ENCODE data around the gene NLN. TPM values are rescaled to one million over a fixed set of nuclear protein-coding genes. Genes with fewer than 3 reads are reported as not detected.
"Not testable (repeated sequence)": the region's sequence is repeated elsewhere in the genome, so short reads cannot be mapped to it uniquely, and the experiment has no call there.

Gene NLN
- 14.8 TPM for total RNA-seq

DNA sequence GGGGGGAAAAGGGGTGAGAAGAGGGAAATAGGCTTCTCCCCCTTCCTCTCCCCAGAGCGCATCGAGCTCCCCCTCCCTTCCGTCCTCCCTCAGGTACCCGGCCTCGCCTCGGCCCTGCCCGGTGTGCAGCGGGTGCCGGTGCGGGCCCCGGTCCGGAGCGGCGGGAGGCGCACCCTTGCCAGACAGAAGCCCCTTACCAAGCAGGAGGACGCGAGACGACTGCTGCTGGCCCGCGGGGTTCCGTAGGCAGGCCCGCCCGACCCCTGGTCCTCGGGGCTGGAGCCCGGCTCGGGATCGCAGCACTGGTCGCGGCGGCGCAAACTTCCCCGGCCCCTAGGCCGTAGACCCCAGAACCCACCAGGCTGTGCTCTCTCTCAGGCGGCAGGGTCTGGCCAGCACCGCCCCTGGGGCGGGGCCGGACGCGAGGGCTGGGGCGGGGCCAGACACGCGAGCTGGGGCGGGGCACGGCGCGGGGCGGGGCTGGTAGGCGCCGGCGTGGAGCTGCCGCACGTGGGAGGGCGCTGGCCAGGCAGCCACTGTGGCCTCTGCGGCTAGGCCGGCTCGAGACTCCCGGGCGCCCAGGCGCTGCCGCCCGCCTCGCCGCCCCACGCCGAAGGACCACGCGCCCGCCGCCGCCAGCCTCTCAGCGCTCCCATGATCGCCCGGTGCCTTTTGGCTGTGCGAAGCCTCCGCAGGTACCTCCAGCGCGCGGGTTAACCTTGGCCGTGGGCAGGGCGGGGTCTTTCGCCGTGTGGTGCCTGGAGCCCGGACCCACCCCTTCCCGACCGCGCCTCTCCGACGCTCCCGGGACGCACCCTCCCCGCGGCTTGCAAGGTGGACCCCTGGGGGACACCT is at the start of gene NLN, which contains the start of gene SGTB:
NLN (plus strand) TSS at position 486 of the 855 bp plus-strand sequence; CDS start at position 655, 169 bp downstream.
SGTB (minus strand) TSS at position 390 of the 855 bp plus-strand sequence. CDS start 1,302 bp downstream, outside the sequence.
- DNase-seq (ENCODE audit: low spot score): peak; percentile 89

GRCh38 chr5:65672796-65673195 is 49.2 kb upstream of the NLN start:
- DNase-seq (ENCODE audit: low spot score): no peak

- DNase-seq (ENCODE audit: low spot score): no peak
Measured at GRCh38 chr5:65674749-65675148, 47.3 kb upstream of the NLN start.

GRCh38 chr5:65676056-65676455 is 45.9 kb upstream of the NLN start:
- DNase-seq (ENCODE audit: low spot score): not testable (repeated sequence)

DNA sequence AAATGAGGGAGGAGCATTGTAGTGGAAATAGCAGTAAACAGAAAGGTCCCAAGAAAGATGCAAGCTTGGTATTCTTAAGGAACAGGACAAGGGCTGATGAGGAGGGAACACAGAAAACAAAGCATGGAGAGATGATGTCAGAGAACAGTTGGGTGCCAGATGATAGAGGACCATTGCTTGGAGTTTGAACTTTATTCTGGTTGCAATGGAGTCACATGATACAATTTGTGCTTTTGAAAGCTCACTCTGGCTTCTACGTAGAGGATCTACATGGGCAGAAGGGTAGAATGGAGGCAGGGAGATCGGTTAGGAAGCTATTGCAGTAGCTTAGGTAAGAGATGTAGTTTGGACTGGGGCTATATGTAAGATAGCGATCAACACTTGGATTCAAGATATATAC is 39.9 kb upstream of the NLN start:
- no peak for DNase-seq (ENCODE audit: low spot score)

GRCh38 chr5:65693121-65693520 is 28.9 kb upstream of the NLN start:
- no peak for DNase-seq (ENCODE audit: low spot score)

DNA sequence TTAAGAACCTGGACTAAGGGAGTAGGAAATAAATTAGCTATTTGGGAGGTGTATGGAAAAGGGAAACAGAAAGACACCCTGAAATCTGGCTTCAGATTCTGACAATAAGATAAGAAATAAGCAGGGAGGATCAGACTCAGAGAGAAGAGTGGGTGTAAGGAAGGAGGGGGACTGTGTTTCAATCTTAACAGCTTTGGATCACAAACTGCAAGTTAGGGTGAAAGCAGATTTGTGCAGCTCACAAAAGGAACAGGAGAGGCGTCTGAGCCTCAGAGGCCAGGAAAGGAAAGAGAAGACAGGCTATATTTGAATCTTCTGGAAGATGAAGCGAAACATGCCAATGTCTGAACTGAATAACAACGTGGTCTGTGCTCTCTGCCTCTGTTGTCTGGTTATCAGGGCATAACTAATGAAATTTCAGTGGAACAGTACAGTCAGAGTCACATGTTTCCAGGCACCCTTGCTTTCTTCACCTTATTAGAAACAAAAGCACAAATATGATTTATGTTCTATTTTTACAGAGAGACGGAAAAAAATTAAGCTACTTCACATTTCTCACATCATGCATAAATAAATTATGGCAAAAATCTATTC is 26.7 kb upstream of the NLN start:
- DNase-seq (ENCODE audit: low spot score): no peak

- no peak for DNase-seq (ENCODE audit: low spot score)
Measured at GRCh38 chr5:65695896-65696295, 26.1 kb upstream of the NLN start.

- no peak for DNase-seq (ENCODE audit: low spot score)
Measured at GRCh38 chr5:65696892-65697291, 25.1 kb upstream of the NLN start.

- no peak for DNase-seq (ENCODE audit: low spot score)
Measured at GRCh38 chr5:65699338-65699737, 22.7 kb upstream of the NLN start.

- no peak for DNase-seq (ENCODE audit: low spot score)
Measured at GRCh38 chr5:65702036-65702435, 20.0 kb upstream of the NLN start.

- no peak for DNase-seq (ENCODE audit: low spot score)
Measured at GRCh38 chr5:65704621-65705239, 17.3 kb upstream of the NLN start.

DNA sequence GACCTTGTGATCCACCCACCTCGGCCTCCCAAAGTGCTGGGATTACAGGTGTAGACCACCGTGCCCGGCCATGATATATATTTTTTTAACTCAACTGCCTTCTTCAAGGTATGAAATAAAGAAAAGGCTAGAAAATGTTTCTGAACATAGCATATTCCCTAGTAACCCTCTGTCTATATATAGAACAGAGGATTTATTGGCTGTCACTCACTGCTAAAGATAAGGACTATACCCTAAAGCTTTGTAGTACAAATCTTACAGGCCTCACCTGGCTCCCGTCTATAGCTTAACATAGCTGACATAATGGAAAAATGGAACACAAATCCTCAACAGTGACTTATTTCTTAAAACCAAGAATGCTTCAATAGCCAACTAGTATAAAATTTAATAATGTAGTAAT is 14.3 kb upstream of the NLN start:
- DNase-seq (ENCODE audit: low spot score): no peak

GRCh38 chr5:65708145-65708544 is 13.9 kb upstream of the NLN start:
- no peak for DNase-seq (ENCODE audit: low spot score)

DNA sequence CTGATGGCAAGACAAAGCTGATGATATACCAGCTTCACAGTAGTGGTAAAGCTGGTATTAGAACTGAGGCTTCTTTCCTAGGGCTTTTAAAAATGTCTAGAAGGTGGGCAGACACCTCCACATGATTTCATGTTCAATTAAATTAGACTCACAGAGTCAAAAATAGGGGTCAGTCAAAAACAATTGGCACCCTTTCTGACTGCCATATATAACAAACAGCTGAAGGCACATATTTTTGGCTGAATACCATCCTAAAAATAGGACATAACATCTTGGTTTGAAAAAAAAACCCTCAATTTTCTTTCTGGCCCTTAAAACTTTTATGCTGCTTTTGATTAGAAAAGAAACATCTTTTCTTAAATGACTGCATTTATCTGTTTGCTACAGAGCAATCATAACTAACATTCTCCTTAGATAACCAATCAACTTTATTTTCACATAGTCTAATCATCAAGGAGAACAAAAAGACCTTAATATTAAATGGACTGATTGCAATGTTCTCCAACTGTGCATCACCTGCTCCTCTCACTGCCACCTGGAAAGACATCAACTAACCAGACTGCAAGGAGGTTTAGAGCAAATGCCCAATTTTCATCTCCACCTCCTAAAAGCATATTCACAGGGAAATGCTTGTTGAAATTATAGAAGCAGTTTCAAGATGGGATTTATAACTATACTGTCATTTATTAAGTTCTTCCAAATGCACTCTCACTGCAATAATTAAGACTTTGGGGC is 3.3 kb upstream of the NLN start:
- no peak for DNase-seq (ENCODE audit: low spot score)

GRCh38 chr5:65721050-65721719 is 820 bp upstream of the NLN start:
- peak; percentile 33 for DNase-seq (ENCODE audit: low spot score)

DNA sequence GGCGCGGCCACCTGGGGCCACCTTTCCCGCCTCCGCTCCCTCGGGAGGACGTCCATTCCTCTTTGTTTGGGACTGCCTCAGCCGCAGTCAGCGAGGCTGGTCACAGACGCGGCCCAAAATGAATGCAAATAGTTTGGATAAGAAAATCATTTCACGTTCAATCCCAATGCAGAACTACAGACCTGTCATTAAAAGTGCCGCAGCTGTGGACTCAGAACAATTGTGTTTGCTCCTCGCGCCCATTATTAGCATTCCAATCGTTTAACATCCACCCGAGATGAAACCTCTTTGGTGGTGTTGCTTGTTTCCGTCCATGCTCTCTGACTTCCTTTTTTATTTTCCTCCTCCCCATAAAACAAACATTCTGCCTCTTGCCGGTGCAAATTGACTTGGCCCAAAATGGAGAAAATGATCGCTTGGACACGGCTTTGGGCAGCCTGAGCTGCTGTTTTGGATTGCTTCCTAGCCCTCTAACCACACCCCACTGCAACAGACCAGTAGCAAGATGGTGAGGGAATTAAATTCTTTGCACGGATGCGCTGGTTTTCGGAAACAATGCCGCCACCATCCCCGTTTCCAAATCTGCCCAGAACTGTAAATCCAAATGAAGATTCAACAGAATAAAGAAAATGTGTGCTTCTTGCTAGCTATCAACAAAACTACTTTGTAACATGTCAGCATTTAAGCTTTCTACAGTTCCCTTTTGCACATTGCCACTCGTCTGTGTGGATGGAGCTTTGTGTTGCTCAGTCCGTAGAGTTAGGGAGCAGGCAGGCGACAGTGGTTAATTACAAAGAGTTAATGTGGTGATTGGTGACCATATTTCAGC is 784 bp downstream of the NLN start:
- DNase-seq (ENCODE audit: low spot score): no peak

DNA sequence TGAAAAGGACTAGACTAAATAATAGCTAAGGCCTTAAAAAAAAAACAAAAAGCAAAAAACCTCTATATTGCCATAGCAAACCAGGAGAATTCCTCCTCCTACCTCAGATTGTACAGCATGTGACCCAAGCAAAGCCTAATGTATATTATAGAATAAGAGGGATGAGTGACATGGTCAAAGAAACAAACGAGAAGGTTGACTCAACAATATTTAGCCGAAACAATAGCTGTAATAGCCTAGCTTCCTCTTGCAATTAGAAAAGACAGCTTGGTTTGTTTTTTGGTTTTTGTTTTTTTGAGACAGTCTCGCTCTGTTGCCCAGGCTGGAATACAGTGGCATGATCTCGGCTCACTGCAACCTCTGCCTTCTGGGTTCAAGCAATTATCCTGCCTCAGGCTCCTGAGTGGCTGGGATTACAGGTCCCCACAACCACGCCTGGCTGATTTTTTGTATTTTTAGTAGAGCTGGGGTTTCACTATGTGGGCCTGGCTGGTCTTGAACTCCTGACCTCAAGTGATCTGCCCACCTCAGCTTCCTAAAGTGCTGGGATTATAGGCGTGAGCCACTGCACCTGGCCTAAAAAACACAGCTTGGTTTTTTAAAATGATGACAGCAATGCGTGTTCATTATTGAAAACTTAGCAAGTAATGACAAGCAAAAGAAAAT is 5.6 kb downstream of the NLN start:
- DNase-seq (ENCODE audit: low spot score): no peak

- no peak for DNase-seq (ENCODE audit: low spot score)
Measured at GRCh38 chr5:65728218-65728617, 6.2 kb downstream of the NLN start.

- DNase-seq (ENCODE audit: low spot score): no peak
Measured at GRCh38 chr5:65730910-65731309, 8.9 kb downstream of the NLN start.

Measured in mucosa of gallbladder (tissue), 1 donor.